PC-3 (cell line): ENCODE results near the gene ARHGAP32.

Experiments used
- CTCF ChIP-seq: fragments of 300-600 bp; sonication (generic); conservative IDR thresholded peaks from 2 replicates; pipeline ENCODE4 v1.5.1; 2017; ENCODE audit warnings: antibody characterized with exemption, low read depth, mild to moderate bottlenecking, low read length
- EZH2phosphoT487 ChIP-seq: fragments of 300-600 bp; sonication (generic); IDR thresholded peaks from 2 replicates; pipeline ENCODE4 v1.6.1; 2018; ENCODE audit warnings: mild to moderate bottlenecking, antibody characterized with exemption, low read length, borderline replicate concordance

DNA sequence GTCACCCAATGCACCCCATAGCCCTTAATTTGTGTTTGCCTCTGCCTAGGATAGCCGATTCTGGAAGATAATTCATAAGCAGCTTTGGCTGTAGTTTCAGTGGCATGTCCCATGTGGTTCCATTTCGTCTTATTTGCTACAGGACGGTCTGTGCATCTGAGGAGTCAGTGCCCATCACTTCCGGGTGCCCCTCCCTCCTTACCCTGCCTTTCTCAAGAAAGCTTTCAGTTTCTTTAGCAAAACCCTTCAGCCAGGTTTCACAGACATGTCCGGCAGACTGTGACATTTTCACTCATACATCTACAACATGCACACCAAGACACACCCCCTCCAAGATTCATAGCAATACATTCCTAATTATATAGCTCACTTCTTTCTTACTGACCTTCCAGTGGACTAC is 263.7 kb downstream of the ARHGAP32 start:
- TF ChIP-seq CTCF: no peak
- no peak for TF ChIP-seq EZH2phosphoT487
